GM12873 (cell line): ENCODE measurements around the gene PLAC8L1.

Experiments used
- CTCF ChIP-seq: IDR thresholded peaks from 2 replicates; pipeline ENCODE4 v1.5.1; 2012; ENCODE audit warnings: low read depth, mild to moderate bottlenecking, moderate library complexity, low read length, control low read depth; ENCODE audit not compliant: insufficient read depth; ENCODE audit errors: missing control alignments

Gene PLAC8L1

GRCh38 chr5:146052780-146053179 lies 52.6 kb downstream of the PLAC8L1 start:
- TF ChIP-seq CTCF: peak; percentile 45

- no peak for TF ChIP-seq CTCF
Measured at GRCh38 chr5:146051678-146052077, 53.7 kb downstream of the PLAC8L1 start.

- no peak for TF ChIP-seq CTCF
Measured at GRCh38 chr5:146050086-146050485, 55.3 kb downstream of the PLAC8L1 start.

- TF ChIP-seq CTCF: no peak
Measured at GRCh38 chr5:146049704-146050026, 55.7 kb downstream of the PLAC8L1 start.

- TF ChIP-seq CTCF: peak; percentile 71
Measured at GRCh38 chr5:146048994-146049703, 56.2 kb downstream of the PLAC8L1 start.

GRCh38 chr5:146047396-146047795 lies 58.0 kb downstream of the PLAC8L1 start:
- no peak for TF ChIP-seq CTCF

- TF ChIP-seq CTCF: no peak
Measured at GRCh38 chr5:146043722-146044121, 61.7 kb downstream of the PLAC8L1 start.
